ENCODE measurements around the gene DARS1. TPM values are rescaled to one million over a fixed set of nuclear protein-coding genes. Genes with fewer than 3 reads are reported as not detected.

DARS1 gene
- total RNA-seq, 2 donors from 2014 or later = 54.9 to 57.2 TPM

- H3K4me3 ChIP-seq = no peak overlapping the region
- 90% methylated on average over 5 of the region's 5 CpGs for WGBS
Measured at GRCh38 chr2:135952891-135953290, 32.5 kb downstream of the DARS1 start.

DNA sequence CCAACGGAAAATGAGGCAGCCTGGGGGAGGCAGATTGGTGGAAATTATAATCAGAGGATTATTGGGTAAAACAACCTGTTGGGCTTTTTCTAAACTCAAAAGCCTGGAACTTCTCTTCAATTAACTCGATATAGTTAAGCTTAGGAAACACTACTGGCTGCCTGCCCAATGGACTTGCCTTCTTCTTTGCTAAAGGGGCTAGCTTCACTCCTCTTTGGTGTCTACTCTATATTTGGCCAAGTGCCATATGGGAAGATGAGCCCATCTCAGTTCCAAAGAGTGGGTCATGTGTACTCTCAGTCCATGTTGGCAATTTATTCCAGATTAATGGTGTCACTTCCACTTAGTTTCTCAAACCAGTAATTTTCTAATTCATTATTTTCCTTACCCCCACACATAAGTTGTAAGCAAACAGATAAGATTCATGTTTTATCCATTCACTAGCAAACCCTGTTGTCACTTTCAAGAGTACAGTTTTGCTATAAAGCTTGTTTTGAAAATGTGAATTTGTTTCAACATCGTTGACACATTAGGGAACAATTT is 34.3 kb downstream of the DARS1 start:
- H3K36me3 ChIP-seq = no peaks in the 10 kb centered on the region
- H3K9me3 ChIP-seq = no peaks in the 10 kb centered on the region
- H3K4me1 ChIP-seq (replicated peaks) = no peaks in the 10 kb centered on the region
- intact Hi-C loops (cut with DNase I) = no loop called here
- TF ChIP-seq POLR2A (IDR thresholded peaks at IDR 0.05) (no peak), POLR2AphosphoS5 (IDR thresholded peaks at IDR 0.05) (no peak)
- TF ChIP-seq, protein P1, sequence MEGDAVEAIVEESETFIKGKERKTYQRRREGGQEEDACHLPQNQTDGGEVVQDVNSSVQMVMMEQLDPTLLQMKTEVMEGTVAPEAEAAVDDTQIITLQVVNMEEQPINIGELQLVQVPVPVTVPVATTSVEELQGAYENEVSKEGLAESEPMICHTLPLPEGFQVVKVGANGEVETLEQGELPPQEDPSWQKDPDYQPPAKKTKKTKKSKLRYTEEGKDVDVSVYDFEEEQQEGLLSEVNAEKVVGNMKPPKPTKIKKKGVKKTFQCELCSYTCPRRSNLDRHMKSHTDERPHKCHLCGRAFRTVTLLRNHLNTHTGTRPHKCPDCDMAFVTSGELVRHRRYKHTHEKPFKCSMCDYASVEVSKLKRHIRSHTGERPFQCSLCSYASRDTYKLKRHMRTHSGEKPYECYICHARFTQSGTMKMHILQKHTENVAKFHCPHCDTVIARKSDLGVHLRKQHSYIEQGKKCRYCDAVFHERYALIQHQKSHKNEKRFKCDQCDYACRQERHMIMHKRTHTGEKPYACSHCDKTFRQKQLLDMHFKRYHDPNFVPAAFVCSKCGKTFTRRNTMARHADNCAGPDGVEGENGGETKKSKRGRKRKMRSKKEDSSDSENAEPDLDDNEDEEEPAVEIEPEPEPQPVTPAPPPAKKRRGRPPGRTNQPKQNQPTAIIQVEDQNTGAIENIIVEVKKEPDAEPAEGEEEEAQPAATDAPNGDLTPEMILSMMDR (IDR thresholded peaks at IDR 0.05) = no peak
- WGBS = 87% methylated on average over 3 of the region's 3 CpGs
- no peak overlapping the region for H3K4me3 ChIP-seq
- no peak overlapping the region for H3K27ac ChIP-seq
- no peak for DNase-seq (ENCODE audit: low spot score)
- no peaks in the 10 kb centered on the region for H3K27me3 ChIP-seq (replicated peaks; ENCODE audit: insufficient read depth)

More at GRCh38 chr2:135952891-135953290, 32.5 kb downstream of the DARS1 start:
- Histone ChIP-seq H3K36me3 (no peaks in the 10 kb centered on the region), H3K4me1 (replicated peaks) (no peaks in the 10 kb centered on the region), H3K27ac (no peak overlapping the region), H3K9me3 (no peaks in the 10 kb centered on the region), H3K27me3 (replicated peaks; ENCODE audit: insufficient read depth) (no peaks in the 10 kb centered on the region)
- no peak for DNase-seq (ENCODE audit: low spot score)
- TF ChIP-seq, protein P1 (IDR thresholded peaks at IDR 0.05) = no peak
- no peak for TF ChIP-seq POLR2A (IDR thresholded peaks at IDR 0.05)
- no peak for TF ChIP-seq POLR2AphosphoS5 (IDR thresholded peaks at IDR 0.05)
- intact Hi-C loops (cut with DNase I) = no loop called here

DNA sequence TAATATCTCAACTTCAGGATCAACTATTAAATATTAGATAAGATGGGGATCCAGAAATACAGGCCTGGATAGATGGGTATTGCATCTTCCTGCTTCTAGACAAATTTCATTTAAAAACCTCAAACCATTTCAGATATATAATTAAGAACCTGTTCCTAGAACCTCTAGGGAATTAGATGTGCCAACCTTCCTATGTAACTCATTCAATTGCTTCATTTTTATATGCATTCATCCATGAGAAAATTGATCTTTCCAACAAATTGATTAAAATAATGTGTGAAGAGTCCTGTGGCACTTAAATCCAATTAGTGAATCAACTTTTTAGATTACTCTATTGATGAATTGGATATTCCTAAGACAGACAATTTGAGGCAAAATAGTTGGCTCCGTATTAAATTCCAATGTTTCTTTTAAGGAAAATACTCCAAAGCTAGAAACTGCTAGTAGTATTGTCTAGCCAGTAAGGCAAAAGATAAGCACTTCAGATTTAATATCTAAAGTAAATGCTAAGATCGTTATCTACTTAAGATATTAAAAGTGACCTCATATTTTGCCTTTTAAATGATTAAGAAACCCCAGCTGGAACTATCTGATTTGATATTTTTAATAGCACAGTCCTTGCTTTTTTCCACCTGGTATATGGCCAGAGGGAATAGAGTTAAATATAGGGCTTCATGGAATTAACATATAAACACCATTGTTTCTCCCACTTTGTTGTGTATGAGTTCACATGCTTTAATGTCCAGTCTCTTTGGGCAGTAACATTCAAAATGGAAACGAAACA is 35.8 kb downstream of the DARS1 start:
- 67% methylated on average over 3 of the region's 3 CpGs for WGBS
- TF ChIP-seq, protein P1 (IDR thresholded peaks at IDR 0.05) = no peak

GRCh38 chr2:135948642-135949355 is 36.6 kb downstream of the DARS1 start:
- Histone ChIP-seq H3K9me3 (no peaks in the 10 kb centered on the region), H3K27me3 (replicated peaks; ENCODE audit: insufficient read depth) (no peaks in the 10 kb centered on the region), H3K4me3 (no peak overlapping the region), H3K36me3 (no peaks in the 10 kb centered on the region), H3K27ac (no peak overlapping the region), H3K4me1 (replicated peaks) (no peaks in the 10 kb centered on the region)
- no peak for DNase-seq (ENCODE audit: low spot score)
- intact Hi-C loops (cut with DNase I) = no loop called here
- 71% methylated on average over 9 of the region's 9 CpGs for WGBS
- TF ChIP-seq POLR2AphosphoS5 (IDR thresholded peaks at IDR 0.05) (no peak), POLR2A (IDR thresholded peaks at IDR 0.05) (no peak)
- TF ChIP-seq, protein P1 (IDR thresholded peaks at IDR 0.05) = no peak

More for the DNA sequence above, 35.8 kb downstream of the DARS1 start:
- intact Hi-C loops (cut with DNase I) = no loop called here
- Histone ChIP-seq H3K27me3 (replicated peaks; ENCODE audit: insufficient read depth) (no peaks in the 10 kb centered on the region), H3K4me3 (no peak overlapping the region), H3K27ac (no peak overlapping the region), H3K4me1 (replicated peaks) (no peaks in the 10 kb centered on the region), H3K36me3 (no peaks in the 10 kb centered on the region), H3K9me3 (no peaks in the 10 kb centered on the region)
- DNase-seq (ENCODE audit: low spot score) = no peak
